A549 (cell line): ENCODE data around the gene UBE2E1. TPM values are rescaled to one million over a fixed set of nuclear protein-coding genes. Genes with fewer than 3 reads are reported as not detected.

Source experiments
- ATAC-seq, 2 experiments: fragments of 200-7000 bp in 1 of 2; fragments of >200 bp in 1 of 2; cut with Nextera tagmentation in 1 of 2; cut with Tn5 transposase in 1 of 2; 3 replicates each; pipeline versions ENCODE4 v1.8.0 to v1.9.1; 2018 to 2020; ENCODE audit warnings: mild to moderate bottlenecking in 1 of 2, moderate library complexity in 1 of 2
- CTCF ChIA-PET: fragments of 300-600 bp; sonication (Branson Sonifier 250); formaldehyde crosslinking; extraction: SDS; loops from one replicate; lab custom pipeline; 2021; ENCODE audit warnings: antibody characterized with exemption, inconsistent platforms; lab: Yijun Ruan, JAX
- POLR2A ChIA-PET: fragments of 350-600 bp; formaldehyde crosslinking; extraction: SDS; loops from one replicate; lab custom pipeline; 2021; ENCODE audit warnings: antibody characterized with exemption, inconsistent platforms; lab: Yijun Ruan, JAX
- DNase-seq, 2 experiments: peaks; one replicate each; pipeline versions ENCODE4 v3.0.0 to v3.0.0-alpha.2; 2011 to 2016; ENCODE audit warnings: low read depth in 1 of 2, low spot score in 1 of 2
- FAIRE-seq: peaks from 2 replicates; lab custom pipeline; 2011; peaks lifted over from hg19 to GRCh38; lab: Jason Lieb, UNC
- H3K27ac ChIP-seq, 2 experiments: fragments of >200 bp; sonication (Bioruptor Twin); formaldehyde crosslinking; 3 replicates each; pipeline ENCODE4 v1.5.1; 2016 to 2017
- H3K4me1 ChIP-seq: fragments of >200 bp; sonication (Bioruptor Twin); formaldehyde crosslinking; 3 replicates; pipeline ENCODE4 v1.6.1; 2016
- H3K4me2 ChIP-seq: fragments of >200 bp; sonication (Bioruptor Twin); formaldehyde crosslinking; 3 replicates; pipeline ENCODE4 v1.6.1; 2016
- H3K4me3 ChIP-seq: fragments of >200 bp; sonication (Bioruptor Twin); formaldehyde crosslinking; 3 replicates; pipeline ENCODE4 v1.5.1; 2016
- H3K9me3 ChIP-seq: fragments of >200 bp; sonication (Bioruptor Twin); formaldehyde crosslinking; 3 replicates; pipeline ENCODE4 v1.6.1; 2016
- CBX2 ChIP-seq: fragments of 200-600 bp; sonication (generic); IDR thresholded peaks from 2 replicates; pipeline ENCODE4 v1.6.1; 2016; ENCODE audit warnings: low read depth, mild to moderate bottlenecking, borderline replicate concordance
- CEBPB ChIP-seq, 2 experiments: fragments of >200 bp in 1 of 2; sonication (Bioruptor Twin) in 1 of 2; formaldehyde crosslinking in 1 of 2; IDR thresholded peaks; 2 replicates each; pipeline ENCODE4 v1.6.1; 2012 to 2016
- CHD2 ChIP-seq: fragments of 150-350 bp; IDR thresholded peaks from 2 replicates; pipeline ENCODE4 v1.6.1; 2014; ENCODE audit warnings: low read length; ENCODE audit not compliant: partially characterized antibody
- E2F6 ChIP-seq: IDR thresholded peaks from 2 replicates; pipeline ENCODE4 v1.6.1; 2012; ENCODE audit warnings: low read depth, borderline replicate concordance
- HDAC2 ChIP-seq: fragments of 200-600 bp; sonication (generic); IDR thresholded peaks from 2 replicates; pipeline ENCODE4 v1.6.1; 2016
- HES2 ChIP-seq: fragments of >200 bp; sonication (Bioruptor Twin); formaldehyde crosslinking; IDR thresholded peaks from 2 replicates; pipeline ENCODE4 v1.6.1; 2016
- HEYL ChIP-seq: fragments of 250-450 bp; sonication (Bioruptor Pico); IDR thresholded peaks from 2 replicates; pipeline ENCODE4 v1.8.0; 2021; ENCODE audit warnings: mild to moderate bottlenecking, moderate library complexity
- HMGXB4 ChIP-seq: fragments of 250-450 bp; sonication (Bioruptor Pico); IDR thresholded peaks from 2 replicates; pipeline ENCODE4 v1.5.0; 2021; ENCODE audit warnings: mild to moderate bottlenecking, moderate library complexity, borderline replicate concordance
- HOXA7 ChIP-seq: fragments of 250-450 bp; sonication (Bioruptor Pico); IDR thresholded peaks from 2 replicates; pipeline ENCODE4 v1.5.0; 2020; ENCODE audit warnings: mild to moderate bottlenecking, moderate library complexity
- HOXB13 ChIP-seq: fragments of 250-450 bp; sonication (Bioruptor Pico); IDR thresholded peaks from 2 replicates; pipeline ENCODE4 v1.5.0; 2020; ENCODE audit warnings: low read depth, mild to moderate bottlenecking, moderate library complexity
- JUN ChIP-seq, 2 experiments: fragments of >200 bp; sonication (Bioruptor Twin); formaldehyde crosslinking; IDR thresholded peaks; 2 replicates in 1 of 2; 3 replicates in 1 of 2; pipeline ENCODE4 v1.6.1; 2016 to 2017
- MAFK ChIP-seq: fragments of 450-650 bp; IDR thresholded peaks from 2 replicates; pipeline ENCODE4 v1.6.1; 2014; ENCODE audit not compliant: partially characterized antibody
- NPAS2 ChIP-seq: fragments of 250-450 bp; sonication (Bioruptor Pico); IDR thresholded peaks from 2 replicates; pipeline ENCODE4 v1.8.0; 2022; ENCODE audit warnings: mild to moderate bottlenecking, moderate library complexity, borderline replicate concordance
- PHF8 ChIP-seq: fragments of 200-600 bp; sonication (generic); IDR thresholded peaks from 2 replicates; pipeline ENCODE4 v1.6.1; 2016; ENCODE audit warnings: low read depth, mild to moderate bottlenecking, antibody characterized with exemption, moderate library complexity, borderline replicate concordance
- POLR2A ChIP-seq: IDR thresholded peaks from 2 replicates; pipeline ENCODE4 v1.6.1; 2012; ENCODE audit warnings: mild to moderate bottlenecking, low read length
- RAD21 ChIP-seq, 2 experiments: fragments of >200 bp in 1 of 2; sonication (Bioruptor Twin) in 1 of 2; formaldehyde crosslinking in 1 of 2; IDR thresholded peaks in 1 of 2; conservative IDR thresholded peaks in 1 of 2; 2 replicates in 1 of 2; 3 replicates in 1 of 2; pipeline ENCODE4 v1.6.1; 2012 to 2018; ENCODE audit warnings: inconsistent platforms in 1 of 2
- RCOR1 ChIP-seq: fragments of 150-350 bp; IDR thresholded peaks from 2 replicates; pipeline ENCODE4 v1.6.1; 2014; ENCODE audit warnings: antibody characterized with exemption, low read length, low read depth
- RFX5 ChIP-seq: fragments of 450-650 bp; IDR thresholded peaks from 2 replicates; pipeline ENCODE4 v1.7.1; 2014; ENCODE audit warnings: antibody characterized with exemption, mild to moderate bottlenecking, moderate library complexity
- SMC3 ChIP-seq: fragments of >200 bp; sonication (Bioruptor Twin); formaldehyde crosslinking; IDR thresholded peaks from 3 replicates; pipeline ENCODE4 v1.6.1; 2018; ENCODE audit warnings: inconsistent platforms
- ZC3H11A ChIP-seq: fragments of 450-650 bp; IDR thresholded peaks from 2 replicates; pipeline ENCODE4 v1.6.1; 2014; ENCODE audit warnings: antibody characterized with exemption, mild to moderate bottlenecking
- ZNF302 ChIP-seq: fragments of 250-450 bp; sonication (Bioruptor Pico); IDR thresholded peaks from 2 replicates; pipeline ENCODE4 v1.9.0; 2021; ENCODE audit warnings: inconsistent platforms, mild to moderate bottlenecking, moderate library complexity
- ZSCAN20 ChIP-seq: fragments of 250-450 bp; sonication (Bioruptor Pico); IDR thresholded peaks from 2 replicates; pipeline ENCODE4 v1.8.0; 2022; ENCODE audit warnings: mild to moderate bottlenecking, moderate library complexity
- WGBS: methylation state at CpG from one replicate; pipeline ENCODE4 v1.1.6; 2017; ENCODE audit errors: missing lambda C conversion rate; 5-methylcytosine and 5-hydroxymethylcytosine counted together
- polyA plus RNA-seq, 4 experiments: library from polyadenylated mRNA; depleted of rRNA in 3 of 4; stranded (reverse); fragments of >200 nt; fragmentation: RNase III in 1 of 4; extraction: RNeasy Plus Mini Kit Qiagen cat#74134 plus additional on column Dnase treatment in 1 of 4; gene quantifications; 2 replicates in 3 of 4; 3 replicates in 1 of 4; pipeline ENCODE4 v1.2.3, GENCODE V29; 2011 to 2017

UBE2E1 gene
- polyA plus RNA-seq, 2 of the 4 experiments (the other 2 are of a cell fraction) = 151 to 198 TPM

- ChIA-PET POLR2A (no interaction called here), CTCF (no interaction called here)
- no peak for FAIRE-seq
- no peaks in the 10 kb centered on the region for H3K9me3 ChIP-seq
- no peak for ATAC-seq
- WGBS = 73% methylated on average over 2 of the region's 2 CpGs
- TF ChIP-seq SMC3 = no peak
- TF ChIP-seq HOXB13 (CRISPR knock-in tag) = no peak
- TF ChIP-seq RCOR1 = no peak
- no peak for TF ChIP-seq RAD21 (conservative IDR thresholded peaks at IDR 0.05 in 1 of 2, IDR thresholded peaks at IDR 0.05 in 1 of 2)
- no peak for TF ChIP-seq POLR2A
- no peak for TF ChIP-seq HMGXB4 (CRISPR knock-in tag)
- H3K27ac ChIP-seq = no peak overlapping the region
- no peak for DNase-seq
- H3K4me1 ChIP-seq = no peaks in the 10 kb centered on the region
- H3K4me2 ChIP-seq = no peak overlapping the region
- H3K4me3 ChIP-seq = no peak overlapping the region
These were observed 38.2 kb upstream of the UBE2E1 start for GRCh38 chr3:23767546-23767945.

- no peak for ATAC-seq
- no peak overlapping the region for H3K27ac ChIP-seq
- TF ChIP-seq HOXA7 (CRISPR knock-in tag) (no peak), RFX5 (no peak), ZNF302 (CRISPR knock-in tag) (no peak), HMGXB4 (CRISPR knock-in tag) (no peak), ZC3H11A (no peak), ZSCAN20 (no peak), NPAS2 (CRISPR knock-in tag) (no peak), HDAC2 (no peak), HEYL (CRISPR knock-in tag) (no peak), RCOR1 (no peak), JUN (IDR thresholded peaks at IDR 0.05) (no peak), PHF8 (no peak), HES2 (no peak), E2F6 (no peak), CHD2 (no peak), CBX2 (no peak), CEBPB (IDR thresholded peaks at IDR 0.05) (no peak), MAFK (no peak), RAD21 (conservative IDR thresholded peaks at IDR 0.05 in 1 of 2, IDR thresholded peaks at IDR 0.05 in 1 of 2) (no peak)
- H3K4me2 ChIP-seq = no peak overlapping the region
- CTCF ChIA-PET = interaction anchor here (0.6 kb wide), 1 partner anchor 97 kb away, joined by 3 read pairs; no protein-coding TSS in a partner anchor
- no peaks in the 10 kb centered on the region for H3K4me1 ChIP-seq
- H3K4me3 ChIP-seq = no peak overlapping the region
- 92% methylated on average over 13 of the region's 13 CpGs for WGBS
- no peak for DNase-seq
- no peaks in the 10 kb centered on the region for H3K9me3 ChIP-seq
- POLR2A ChIA-PET = interaction anchor here (1.1 kb wide), 1 partner anchor 10 kb away, joined by 4 read pairs; no protein-coding TSS in a partner anchor
- FAIRE-seq = no peak
These were observed 30.4 kb upstream of the UBE2E1 start for GRCh38 chr3:23775254-23775909.
